ENCODE data around the gene SMIM28.

GRCh38 chr6:138370631-138371451 is 6.9 kb upstream of the SMIM28 start:
- TF ChIP-seq CTCF (IDR thresholded peaks at IDR 0.05; ENCODE audit: low read length) (no peak), EZH2 (IDR thresholded peaks at IDR 0.05; ENCODE audit: borderline replicate concordance, low read length) (no peak)
